HCT116 (cell line): ENCODE data around the gene SMR3B. TPM values are rescaled to one million over a fixed set of nuclear protein-coding genes. Genes with fewer than 3 reads are reported as not detected.

Source experiments
- ATAC-seq: fragments of 200-7000 bp; cut with Tn5 transposase; 2 replicates; pipeline ENCODE4 v1.9.1; 2020; ENCODE audit warnings: mild to moderate bottlenecking, moderate library complexity
- BruUV-seq: library from RNA; stranded (reverse); fragments of 400-500 nt; replicated peaks from 2 replicates; lab custom pipeline; 2021; lab: Mats Ljungman, UMichigan
- CTCF ChIA-PET: fragments of 300-600 bp; sonication (Branson Sonifier 250); formaldehyde crosslinking; loops from one replicate; lab custom pipeline; 2021; ENCODE audit warnings: antibody characterized with exemption; lab: Charles Lee
- POLR2A ChIA-PET: fragments of 300-600, 350-600 bp; sonication (Branson Sonifier 250); formaldehyde crosslinking; loops from one replicate; lab custom pipeline; 2021; ENCODE audit warnings: antibody characterized with exemption; lab: Charles Lee
- RAD21 ChIA-PET, 2 experiments: fragments of 300-600 bp; sonication (Branson Sonifier 250); formaldehyde crosslinking; loops; one replicate each; lab custom pipeline; 2023; ENCODE audit warnings: low total read pairs in 2 of 2; ENCODE audit not compliant: uncharacterized antibody in 2 of 2, unreplicated experiment in 2 of 2, low non-redundant PET in 1 of 2; lab: Charles Lee
- DNase-seq: peaks from one replicate; pipeline ENCODE4 v3.0.0-alpha.2; 2010; ENCODE audit warnings: low read depth, low spot score
- H2AFZ ChIP-seq: fragments of 200-600 bp; shearing (Covaris generic), sonication (generic); 2 replicates; pipeline ENCODE4 v1.6.1; 2017; ENCODE audit warnings: low read depth, mixed run types, mixed read lengths, antibody characterized with exemption, low read length; ENCODE audit not compliant: poor library complexity, severe bottlenecking
- H3K27ac ChIP-seq: 2 replicates; pipeline ENCODE4 v1.5.1; 2012; ENCODE audit warnings: low read depth, low read length
- H3K27me3 ChIP-seq: fragments of 200-600 bp; sonication (generic); 2 replicates; pipeline ENCODE4 v1.6.1; 2016; ENCODE audit warnings: mixed run types, low read length, mixed read lengths; ENCODE audit not compliant: insufficient read depth
- H3K36me3 ChIP-seq, 2 experiments: fragments of 200-500 bp in 1 of 2; fragments of 200-600 bp in 1 of 2; sonication (Bioruptor generic) in 1 of 2; sonication (generic) in 1 of 2; 2 replicates each; pipeline versions ENCODE4 v1.5.1 to v1.6.1; 2014 to 2016; ENCODE audit warnings: low read length in 2 of 2, inconsistent platforms in 1 of 2, mixed read lengths in 1 of 2, mixed run types in 1 of 2; ENCODE audit not compliant: insufficient read depth in 2 of 2, control insufficient read depth in 1 of 2
- H3K4me1 ChIP-seq, 2 experiments: fragments of 200-600 bp in 1 of 2; sonication (generic) in 1 of 2; 2 replicates each; pipeline versions ENCODE4 v1.5.1 to v1.6.1; 2012 to 2017; ENCODE audit warnings: low read length in 2 of 2, inconsistent platforms in 1 of 2, mild to moderate bottlenecking in 1 of 2, mixed read lengths in 1 of 2, mixed run types in 1 of 2, moderate library complexity in 1 of 2; ENCODE audit not compliant: insufficient read depth in 2 of 2, control insufficient read depth in 1 of 2
- H3K4me2 ChIP-seq: fragments of 200-600 bp; sonication (generic); 2 replicates; pipeline ENCODE4 v1.6.1; 2017; ENCODE audit warnings: mixed run types, low read length, mixed read lengths
- H3K4me3 ChIP-seq, 2 experiments: fragments of 200-600 bp in 1 of 2; sonication (generic) in 1 of 2; replicated peaks in 1 of 2; 2 replicates each; pipeline ENCODE4 v1.5.1; 2011 to 2016; ENCODE audit warnings: low read length in 2 of 2, control low read depth in 1 of 2, low read depth in 1 of 2, mild to moderate bottlenecking in 1 of 2, mixed read lengths in 1 of 2, mixed run types in 1 of 2
- H3K79me2 ChIP-seq: fragments of 200-600 bp; sonication (generic); 2 replicates; pipeline ENCODE4 v1.6.1; 2017; ENCODE audit warnings: mild to moderate bottlenecking, mixed run types, low read length, moderate library complexity, mixed read lengths; ENCODE audit not compliant: insufficient read depth
- H3K9ac ChIP-seq: fragments of 200-600 bp; sonication (generic); 2 replicates; pipeline ENCODE4 v1.6.1; 2016; ENCODE audit warnings: low read length, mixed read lengths
- H3K9me2 ChIP-seq: fragments of 200-600 bp; sonication (generic), shearing (Covaris generic); 2 replicates; pipeline ENCODE4 v1.6.1; 2017; ENCODE audit warnings: mixed run types, mild to moderate bottlenecking, moderate library complexity; ENCODE audit not compliant: insufficient read depth
- H3K9me3 ChIP-seq, 2 experiments: fragments of 200-500 bp in 1 of 2; fragments of 200-600 bp in 1 of 2; sonication (Bioruptor generic) in 1 of 2; sonication (generic) in 1 of 2; 2 replicates each; pipeline ENCODE4 v1.6.1; 2014 to 2017; ENCODE audit warnings: low read length in 2 of 2, mixed read lengths in 2 of 2, inconsistent platforms in 1 of 2, low read depth in 1 of 2, mild to moderate bottlenecking in 1 of 2, mixed run types in 1 of 2, moderate library complexity in 1 of 2; ENCODE audit not compliant: control insufficient read depth in 1 of 2, insufficient read depth in 1 of 2
- H4K20me1 ChIP-seq: fragments of 200-600 bp; sonication (generic), shearing (Covaris generic); 2 replicates; pipeline ENCODE4 v1.6.1; 2017; ENCODE audit warnings: mixed run types, mild to moderate bottlenecking, moderate library complexity; ENCODE audit not compliant: insufficient read depth
- CEBPB ChIP-seq: IDR thresholded peaks from 2 replicates; pipeline ENCODE4 v1.6.1; 2012; ENCODE audit warnings: low read depth
- EGR1 ChIP-seq: IDR thresholded peaks from 2 replicates; pipeline ENCODE4 v1.6.1; 2012; ENCODE audit warnings: low read depth
- ELF1 ChIP-seq: IDR thresholded peaks from 2 replicates; pipeline ENCODE4 v1.6.1; 2012; ENCODE audit warnings: low read depth, borderline replicate concordance
- EZH2 ChIP-seq: fragments of 200-600 bp; sonication (generic); IDR thresholded peaks from 2 replicates; pipeline ENCODE4 v1.6.1; 2017; ENCODE audit warnings: antibody characterized with exemption, mixed run types
- EZH2phosphoT487 ChIP-seq: fragments of 200-600 bp; IDR thresholded peaks from 2 replicates; pipeline ENCODE4 v1.6.1; 2018; ENCODE audit warnings: antibody characterized with exemption, borderline replicate concordance
- FOSL1 ChIP-seq: IDR thresholded peaks from 2 replicates; pipeline ENCODE4 v1.6.1; 2012; ENCODE audit warnings: low read depth
- JUND ChIP-seq: IDR thresholded peaks from 2 replicates; pipeline ENCODE4 v1.6.1; 2012
- POLR2A ChIP-seq: IDR thresholded peaks from 2 replicates; pipeline ENCODE4 v1.7.0; 2011; ENCODE audit warnings: borderline replicate concordance; ENCODE audit not compliant: insufficient read depth, insufficient read length; ENCODE audit errors: extremely low read depth
- POLR2AphosphoS5 ChIP-seq: IDR thresholded peaks from 2 replicates; pipeline ENCODE4 v1.6.1; 2011; ENCODE audit warnings: mild to moderate bottlenecking, low read depth, low read length, moderate library complexity
- RAD21 ChIP-seq: IDR thresholded peaks from 2 replicates; pipeline ENCODE4 v1.6.1; 2012; ENCODE audit warnings: low read depth, mild to moderate bottlenecking
- SIN3A ChIP-seq: IDR thresholded peaks from 2 replicates; pipeline ENCODE4 v1.6.1; 2012; ENCODE audit warnings: low read depth
- SRF ChIP-seq: IDR thresholded peaks from 2 replicates; pipeline ENCODE4 v1.6.1; 2012; ENCODE audit warnings: low read depth
- YY1 ChIP-seq: IDR thresholded peaks from 2 replicates; pipeline ENCODE4 v1.6.1; 2011; ENCODE audit warnings: low read length, low read depth, moderate library complexity, mild to moderate bottlenecking; ENCODE audit not compliant: insufficient replicate concordance; ENCODE audit errors: extremely low read depth
- ZFX ChIP-seq: fragments of 450-650 bp; IDR thresholded peaks from 2 replicates; pipeline ENCODE4 v1.6.1; 2017
- ZNF274 ChIP-seq: fragments of 200-500 bp; sonication (Bioruptor generic); IDR thresholded peaks from 2 replicates; pipeline ENCODE4 v1.6.1; 2014; ENCODE audit warnings: mild to moderate bottlenecking, low read depth, low read length, inconsistent platforms
- intact Hi-C: fragments of 100-400 bp; cut with micrococcal nuclease; formaldehyde crosslinking; loops from 2 replicates; pipeline ENCODE4 v1.10.0; 2022
- total RNA-seq: library from RNA; stranded (reverse); gene quantifications from one replicate; pipeline ENCODE4 v1.2.1, GENCODE V29; 2021; ENCODE audit not compliant: unreplicated experiment
- TF ChIP-seq, protein P1 (sequence below), 3 experiments: fragments of 200-600 bp in 1 of 3; sonication (generic) in 1 of 3; IDR thresholded peaks in 2 of 3; conservative IDR thresholded peaks in 1 of 3; 2 replicates each; pipeline ENCODE4 v1.5.1; 2012 to 2017; ENCODE audit warnings: low read depth in 2 of 3, low read length in 2 of 3, antibody characterized with exemption in 1 of 3, borderline replicate concordance in 1 of 3, control low read depth in 1 of 3, mild to moderate bottlenecking in 1 of 3, mixed read lengths in 1 of 3, mixed run types in 1 of 3, moderate library complexity in 1 of 3; ENCODE audit not compliant: insufficient read depth in 1 of 3
- TF ChIP-seq, protein P2 (sequence below): IDR thresholded peaks from 2 replicates; pipeline ENCODE4 v1.6.1; 2011; ENCODE audit warnings: mild to moderate bottlenecking, low read length, moderate library complexity; ENCODE audit not compliant: insufficient replicate concordance; ENCODE audit errors: extremely low read depth

SMR3B gene
- total RNA-seq, 1 experiment from 2014 or later = not detected

DNA sequence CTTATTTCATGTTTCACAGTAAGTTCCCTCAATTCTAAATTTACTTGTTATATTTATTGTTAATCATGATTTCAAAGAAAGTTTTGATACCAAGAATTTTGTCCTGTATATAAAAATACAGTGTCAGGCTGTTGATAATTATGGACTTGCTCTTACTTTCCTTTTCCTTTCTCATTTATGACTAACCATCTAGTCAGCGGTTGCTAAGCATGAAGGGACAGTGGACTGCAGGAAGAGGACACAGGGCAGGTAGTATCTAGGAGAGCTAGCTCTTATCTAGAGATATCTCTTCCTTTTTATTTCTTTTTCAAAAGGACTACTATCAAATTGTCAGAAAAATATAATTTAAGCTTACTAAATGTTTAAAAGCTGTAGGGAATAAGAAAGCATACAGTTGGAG is 16.4 kb downstream of the SMR3B start:
- no peak for ATAC-seq

More for the DNA sequence above, 16.4 kb downstream of the SMR3B start:
- no peak for TF ChIP-seq FOSL1
- TF ChIP-seq ZNF274 = no peak
- TF ChIP-seq CEBPB = no peak
- no peak for TF ChIP-seq ELF1
- TF ChIP-seq POLR2AphosphoS5 = no peak
- no peak for TF ChIP-seq SRF
- TF ChIP-seq YY1 = no peak
- TF ChIP-seq EGR1 = no peak
- TF ChIP-seq JUND = no peak
- no peak for TF ChIP-seq POLR2A
- TF ChIP-seq EZH2phosphoT487 = no peak
- TF ChIP-seq ZFX = no peak
- TF ChIP-seq EZH2 = no peak
- TF ChIP-seq SIN3A = no peak
- TF ChIP-seq, protein P1, sequence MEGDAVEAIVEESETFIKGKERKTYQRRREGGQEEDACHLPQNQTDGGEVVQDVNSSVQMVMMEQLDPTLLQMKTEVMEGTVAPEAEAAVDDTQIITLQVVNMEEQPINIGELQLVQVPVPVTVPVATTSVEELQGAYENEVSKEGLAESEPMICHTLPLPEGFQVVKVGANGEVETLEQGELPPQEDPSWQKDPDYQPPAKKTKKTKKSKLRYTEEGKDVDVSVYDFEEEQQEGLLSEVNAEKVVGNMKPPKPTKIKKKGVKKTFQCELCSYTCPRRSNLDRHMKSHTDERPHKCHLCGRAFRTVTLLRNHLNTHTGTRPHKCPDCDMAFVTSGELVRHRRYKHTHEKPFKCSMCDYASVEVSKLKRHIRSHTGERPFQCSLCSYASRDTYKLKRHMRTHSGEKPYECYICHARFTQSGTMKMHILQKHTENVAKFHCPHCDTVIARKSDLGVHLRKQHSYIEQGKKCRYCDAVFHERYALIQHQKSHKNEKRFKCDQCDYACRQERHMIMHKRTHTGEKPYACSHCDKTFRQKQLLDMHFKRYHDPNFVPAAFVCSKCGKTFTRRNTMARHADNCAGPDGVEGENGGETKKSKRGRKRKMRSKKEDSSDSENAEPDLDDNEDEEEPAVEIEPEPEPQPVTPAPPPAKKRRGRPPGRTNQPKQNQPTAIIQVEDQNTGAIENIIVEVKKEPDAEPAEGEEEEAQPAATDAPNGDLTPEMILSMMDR (IDR thresholded peaks at IDR 0.05 in 2 of 3, conservative IDR thresholded peaks at IDR 0.05 in 1 of 3; ENCODE audit: borderline replicate concordance in 1 of 3, insufficient read depth in 1 of 3, low read depth in 2 of 3, low read length in 2 of 3) = no peak
- no peak for TF ChIP-seq RAD21
- TF ChIP-seq, protein P2, sequence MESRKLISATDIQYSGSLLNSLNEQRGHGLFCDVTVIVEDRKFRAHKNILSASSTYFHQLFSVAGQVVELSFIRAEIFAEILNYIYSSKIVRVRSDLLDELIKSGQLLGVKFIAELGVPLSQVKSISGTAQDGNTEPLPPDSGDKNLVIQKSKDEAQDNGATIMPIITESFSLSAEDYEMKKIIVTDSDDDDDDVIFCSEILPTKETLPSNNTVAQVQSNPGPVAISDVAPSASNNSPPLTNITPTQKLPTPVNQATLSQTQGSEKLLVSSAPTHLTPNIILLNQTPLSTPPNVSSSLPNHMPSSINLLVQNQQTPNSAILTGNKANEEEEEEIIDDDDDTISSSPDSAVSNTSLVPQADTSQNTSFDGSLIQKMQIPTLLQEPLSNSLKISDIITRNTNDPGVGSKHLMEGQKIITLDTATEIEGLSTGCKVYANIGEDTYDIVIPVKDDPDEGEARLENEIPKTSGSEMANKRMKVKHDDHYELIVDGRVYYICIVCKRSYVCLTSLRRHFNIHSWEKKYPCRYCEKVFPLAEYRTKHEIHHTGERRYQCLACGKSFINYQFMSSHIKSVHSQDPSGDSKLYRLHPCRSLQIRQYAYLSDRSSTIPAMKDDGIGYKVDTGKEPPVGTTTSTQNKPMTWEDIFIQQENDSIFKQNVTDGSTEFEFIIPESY = no peak
- TF ChIP-seq, all 23 proteins: peak for 0
- H3K9ac ChIP-seq = no peak overlapping the region
- H3K4me1 ChIP-seq = no peaks in the 10 kb centered on the region
- no TSS peak for BruUV-seq
- H3K27ac ChIP-seq = no peak overlapping the region
- POLR2A ChIA-PET = no interaction called here
- DNase-seq = no peak
- no peaks in the 10 kb centered on the region for H3K27me3 ChIP-seq
- CTCF ChIA-PET = no interaction called here
- no peaks in the 10 kb centered on the region for H3K79me2 ChIP-seq
- no peak overlapping the region for H3K4me2 ChIP-seq
- H3K9me2 ChIP-seq = no peaks in the 10 kb centered on the region
- RAD21 ChIA-PET = no interaction called here
- H4K20me1 ChIP-seq = no peaks in the 10 kb centered on the region
- H3K4me3 ChIP-seq = no peak overlapping the region
- H3K36me3 ChIP-seq = no peaks in the 10 kb centered on the region
- no peaks in the 10 kb centered on the region for H3K9me3 ChIP-seq
- no peak overlapping the region for H2AFZ ChIP-seq
- intact Hi-C loops = no loop called here
